SK-N-MC (cell line): ENCODE data around the gene PTPRM.

ENCODE experiments used
- EZH2 ChIP-seq: fragments of 200-600 bp; sonication (generic); IDR thresholded peaks from one replicate; pipeline ENCODE4 v1.6.1; 2017; ENCODE audit warnings: antibody characterized with exemption
- FOXP2 ChIP-seq: optimal IDR thresholded peaks from 2 replicates; pipeline ENCODE3; 2011; ENCODE audit warnings: mild to moderate bottlenecking, moderate library complexity; ENCODE audit not compliant: insufficient read depth; ENCODE audit errors: extremely low read length, control extremely low read depth
- POLR2AphosphoS5 ChIP-seq: IDR thresholded peaks from 2 replicates; pipeline ENCODE4 v1.6.1; 2012; ENCODE audit warnings: mild to moderate bottlenecking, low read depth, low read length, borderline replicate concordance

DNA sequence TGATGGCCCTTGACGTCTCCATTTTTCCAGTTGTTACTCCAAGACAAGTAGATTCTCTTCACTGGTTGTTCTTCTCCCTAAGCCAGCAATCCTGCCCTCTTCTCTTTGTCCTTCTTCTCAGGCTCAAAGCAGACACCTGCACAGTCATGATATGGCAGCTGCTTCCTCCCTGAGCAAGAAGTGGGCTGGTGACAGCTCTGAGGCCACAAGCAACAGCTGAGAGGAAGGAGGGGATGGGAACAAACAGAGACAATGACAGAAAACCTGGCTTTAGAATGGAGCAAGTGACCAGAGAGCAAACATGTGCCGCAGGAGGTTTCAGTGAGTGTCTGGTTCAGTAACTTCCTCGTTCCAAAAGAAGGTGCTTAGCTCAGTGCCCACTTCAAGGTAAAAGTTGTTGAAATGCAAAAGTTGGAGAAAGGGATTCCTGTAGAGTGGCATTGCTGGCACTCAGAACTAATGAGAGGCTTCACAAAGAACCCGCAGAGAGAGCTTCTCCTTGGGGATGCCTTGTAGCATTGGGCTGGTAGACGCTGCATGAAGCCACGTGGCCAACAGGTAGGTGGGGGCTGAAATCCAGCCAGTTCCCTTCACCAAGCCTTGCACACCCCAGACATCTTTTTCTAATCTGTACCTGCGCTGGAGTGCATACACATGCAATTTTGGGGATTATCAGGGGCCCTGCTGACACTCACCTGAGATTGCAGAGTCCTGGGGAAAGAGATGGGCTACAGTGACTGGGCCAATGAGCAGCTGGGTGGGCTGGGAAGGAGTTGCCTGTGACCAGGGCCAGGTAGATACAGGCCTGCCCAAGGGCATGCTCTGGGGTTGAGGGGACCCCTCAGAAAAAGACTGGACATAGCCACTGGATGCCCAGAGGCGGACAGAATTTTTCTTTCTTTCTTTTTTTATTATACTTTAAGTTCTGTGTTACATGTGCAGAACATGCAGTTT lies 888.8 kb downstream of the PTPRM start:
- TF ChIP-seq EZH2 (no peak), FOXP2 (no peak), POLR2AphosphoS5 (no peak)
